ENCODE results near the gene CYB5R3.
"Not testable (repeated sequence)": the region's sequence is repeated elsewhere in the genome, so short reads cannot be mapped to it uniquely, and the experiment has no call there.

Gene CYB5R3

GRCh38 chr22:42596336-42596735 is 52.9 kb downstream of the CYB5R3 start:
- no peak for DNase-seq

- DNase-seq = no peak
These were observed 53.8 kb downstream of the CYB5R3 start for GRCh38 chr22:42595434-42595833.

GRCh38 chr22:42591987-42592386 is 57.2 kb downstream of the CYB5R3 start:
- no peak for DNase-seq

- DNase-seq = no peak
These were observed 61.5 kb downstream of the CYB5R3 start for GRCh38 chr22:42587588-42588175.

- DNase-seq = no peak
These were observed 62.8 kb downstream of the CYB5R3 start for GRCh38 chr22:42586381-42586780.

- no peak for DNase-seq
These were observed 64.1 kb downstream of the CYB5R3 start for GRCh38 chr22:42585096-42585495.

GRCh38 chr22:42584364-42584940 is 64.7 kb downstream of the CYB5R3 start:
- DNase-seq = no peak

GRCh38 chr22:42582987-42583386 is 66.2 kb downstream of the CYB5R3 start:
- no peak for DNase-seq

- peak; percentile 94 for DNase-seq
These were observed 67.2 kb downstream of the CYB5R3 start for GRCh38 chr22:42581762-42582716.

GRCh38 chr22:42581194-42581761 is 67.9 kb downstream of the CYB5R3 start:
- not testable (repeated sequence) for DNase-seq

- not testable (repeated sequence) for DNase-seq
These were observed 69.2 kb downstream of the CYB5R3 start for GRCh38 chr22:42580040-42580439.

GRCh38 chr22:42577623-42578240 is 71.5 kb downstream of the CYB5R3 start:
- DNase-seq = no peak

- not testable (repeated sequence) for DNase-seq
These were observed 72.1 kb downstream of the CYB5R3 start for GRCh38 chr22:42577141-42577540.

GRCh38 chr22:42575996-42576574 is 73.1 kb downstream of the CYB5R3 start:
- not testable (repeated sequence) for DNase-seq

- not testable (repeated sequence) for DNase-seq
These were observed 74.7 kb downstream of the CYB5R3 start for GRCh38 chr22:42574468-42574867.

- not testable (repeated sequence) for DNase-seq
These were observed 75.1 kb downstream of the CYB5R3 start for GRCh38 chr22:42574046-42574445.

- DNase-seq = not testable (repeated sequence)
These were observed 78.1 kb downstream of the CYB5R3 start for GRCh38 chr22:42571068-42571467.

- not testable (repeated sequence) for DNase-seq
These were observed 78.6 kb downstream of the CYB5R3 start for GRCh38 chr22:42570580-42570979.

GRCh38 chr22:42567950-42568349 is 81.2 kb downstream of the CYB5R3 start:
- DNase-seq = not testable (repeated sequence)
